OCI-LY7 (cell line): ENCODE results near the gene GM2A.

ENCODE experiments used
- EZH2phosphoT487 ChIP-seq: fragments of 200-600 bp; sonication (generic); IDR thresholded peaks from 2 replicates; pipeline ENCODE4 v1.6.1; 2018; ENCODE audit warnings: low read depth, borderline replicate concordance, mild to moderate bottlenecking, mixed run types, antibody characterized with exemption, low read length, moderate library complexity, mixed read lengths
- TF ChIP-seq, protein P1 (sequence below): fragments of 200-600 bp; sonication (generic); conservative IDR thresholded peaks from 2 replicates; pipeline ENCODE4 v1.5.1; 2014; ENCODE audit warnings: mild to moderate bottlenecking, antibody characterized with exemption, low read length, moderate library complexity, mixed read lengths

DNA sequence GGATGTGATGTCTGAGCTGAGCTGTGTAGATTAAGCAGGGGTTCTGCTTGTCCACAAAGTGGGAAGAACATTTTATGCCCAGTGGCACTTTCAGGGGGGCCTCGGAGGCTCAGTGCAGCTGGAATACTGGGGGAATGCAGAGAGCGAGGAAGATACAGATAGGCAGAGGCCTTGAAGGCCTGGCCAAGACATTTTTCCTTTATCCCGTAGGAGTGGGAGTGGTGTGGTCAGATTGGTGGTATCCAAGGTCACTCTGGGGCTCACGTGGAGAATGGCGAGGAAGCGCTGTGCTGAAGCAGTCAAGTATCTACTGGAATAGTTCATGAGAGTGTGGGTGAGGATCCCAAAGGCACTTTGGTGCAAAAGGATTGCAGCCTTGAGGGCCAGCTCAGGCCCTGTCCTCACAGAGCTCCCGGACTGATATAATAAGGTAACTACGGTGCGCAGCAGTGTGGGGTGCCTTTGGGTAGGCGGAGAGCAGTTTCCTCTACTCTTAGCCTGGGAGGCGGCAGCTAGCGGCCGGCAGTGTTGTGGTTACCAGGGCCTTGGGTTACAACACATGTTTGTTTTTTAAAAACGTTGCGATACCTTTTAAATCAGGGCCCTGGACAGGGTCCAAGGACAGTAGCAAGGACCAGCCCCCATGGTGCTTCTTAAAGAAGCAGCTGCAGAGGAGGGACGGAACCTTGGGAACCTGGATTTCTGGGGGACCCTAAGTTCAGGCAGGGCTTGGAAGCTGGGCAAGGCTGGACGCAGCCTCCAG lies 18.3 kb upstream of the GM2A start:
- TF ChIP-seq, protein P1, sequence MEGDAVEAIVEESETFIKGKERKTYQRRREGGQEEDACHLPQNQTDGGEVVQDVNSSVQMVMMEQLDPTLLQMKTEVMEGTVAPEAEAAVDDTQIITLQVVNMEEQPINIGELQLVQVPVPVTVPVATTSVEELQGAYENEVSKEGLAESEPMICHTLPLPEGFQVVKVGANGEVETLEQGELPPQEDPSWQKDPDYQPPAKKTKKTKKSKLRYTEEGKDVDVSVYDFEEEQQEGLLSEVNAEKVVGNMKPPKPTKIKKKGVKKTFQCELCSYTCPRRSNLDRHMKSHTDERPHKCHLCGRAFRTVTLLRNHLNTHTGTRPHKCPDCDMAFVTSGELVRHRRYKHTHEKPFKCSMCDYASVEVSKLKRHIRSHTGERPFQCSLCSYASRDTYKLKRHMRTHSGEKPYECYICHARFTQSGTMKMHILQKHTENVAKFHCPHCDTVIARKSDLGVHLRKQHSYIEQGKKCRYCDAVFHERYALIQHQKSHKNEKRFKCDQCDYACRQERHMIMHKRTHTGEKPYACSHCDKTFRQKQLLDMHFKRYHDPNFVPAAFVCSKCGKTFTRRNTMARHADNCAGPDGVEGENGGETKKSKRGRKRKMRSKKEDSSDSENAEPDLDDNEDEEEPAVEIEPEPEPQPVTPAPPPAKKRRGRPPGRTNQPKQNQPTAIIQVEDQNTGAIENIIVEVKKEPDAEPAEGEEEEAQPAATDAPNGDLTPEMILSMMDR: no peak
- no peak for TF ChIP-seq EZH2phosphoT487
